Spleen (tissue), 11 donors: ENCODE results near the gene PEX7. TPM values are rescaled to one million over a fixed set of nuclear protein-coding genes. Genes with fewer than 3 reads are reported as not detected.

ENCODE experiments used
- DNase-seq: peaks from one replicate; pipeline ENCODE4 v3.0.0-alpha.2; 2020
- H3K27ac ChIP-seq, 8 donors: fragments of 200-600 bp; sonication (generic) in 7 of 8; 1 replicate in 4 of 8; 2 replicates in 4 of 8; pipeline versions ENCODE4 v1.5.0 to v1.8.0; 2016 to 2021; ENCODE audit warnings: inconsistent platforms in 4 of 8, mild to moderate bottlenecking in 4 of 8, moderate library complexity in 1 of 8
- H3K27me3 ChIP-seq, 7 donors: fragments of 200-600 bp; sonication (generic) in 6 of 7; replicated peaks in 1 of 7; 1 replicate in 4 of 7; 2 replicates in 3 of 7; pipeline versions ENCODE4 v1.5.0 to v1.8.0; 2016 to 2021; ENCODE audit warnings: inconsistent platforms in 3 of 7, mild to moderate bottlenecking in 1 of 7
- H3K36me3 ChIP-seq, 6 donors: fragments of 200-600 bp; sonication (generic) in 5 of 6; 1 replicate in 4 of 6; 2 replicates in 2 of 6; pipeline versions ENCODE4 v1.5.0 to v1.8.0; 2016 to 2021; ENCODE audit warnings: inconsistent platforms in 2 of 6
- H3K4me1 ChIP-seq, 6 donors: fragments of 200-600 bp; sonication (generic) in 5 of 6; 1 replicate in 3 of 6; 2 replicates in 3 of 6; pipeline versions ENCODE4 v1.5.0 to v1.8.0; 2016 to 2021; ENCODE audit warnings: inconsistent platforms in 3 of 6
- H3K4me3 ChIP-seq, 8 donors: fragments of 200-600 bp; sonication (generic) in 7 of 8; 1 replicate in 4 of 8; 2 replicates in 4 of 8; pipeline versions ENCODE4 v1.5.0 to v1.8.0; 2016 to 2021; ENCODE audit warnings: inconsistent platforms in 4 of 8, mild to moderate bottlenecking in 4 of 8, moderate library complexity in 2 of 8
- H3K9me3 ChIP-seq, 8 donors: fragments of 200-600 bp; sonication (generic) in 7 of 8; 1 replicate in 4 of 8; 2 replicates in 4 of 8; pipeline versions ENCODE4 v1.5.0 to v1.8.0; 2016 to 2021; ENCODE audit warnings: inconsistent platforms in 4 of 8
- CTCF ChIP-seq, 11 experiments: fragments of 200-600 bp in 7 of 11; fragments of 450-650 bp in 4 of 11; sonication (generic) in 4 of 11; IDR thresholded peaks in 8 of 11; conservative IDR thresholded peaks in 3 of 11; 1 replicate in 7 of 11; 2 replicates in 4 of 11; pipeline versions ENCODE4 v1.4.0 to v1.8.0; 2016 to 2021; ENCODE audit warnings: antibody characterized with exemption in 11 of 11, inconsistent platforms in 4 of 11, mild to moderate bottlenecking in 1 of 11
- POLR2A ChIP-seq, 3 donors: fragments of 450-650 bp; IDR thresholded peaks; one replicate each; pipeline ENCODE4 v1.5.1; 2017; ENCODE audit warnings: antibody characterized with exemption in 3 of 3, mild to moderate bottlenecking in 1 of 3
- POLR2AphosphoS5 ChIP-seq, 3 donors: sonication (generic); formaldehyde crosslinking; IDR thresholded peaks; one replicate each; pipeline ENCODE4 v1.5.1; 2017; ENCODE audit warnings: antibody characterized with exemption in 3 of 3
- WGBS, 5 donors: extraction: QIAGEN DNeasy Blood & Tissue Kit in 3 of 5; methylation state at CpG; one replicate each; pipeline versions ENCODE4 v1.1.5 to v1.1.7; 2013 to 2018; 5-methylcytosine and 5-hydroxymethylcytosine counted together
- intact Hi-C: fragments of 100-400 bp; cut with DNase I; formaldehyde crosslinking; loops from one replicate; pipeline ENCODE4 v1.15.0; 2023; ENCODE audit warnings: low total_unique reads
- polyA plus RNA-seq, 3 donors: library from polyadenylated mRNA; stranded (reverse); fragments of 200-250 nt; gene quantifications; one replicate each; pipeline ENCODE4 v1.2.1, GENCODE V29; 2013
- total RNA-seq, 7 donors: library from RNA; depleted of rRNA in 3 of 7; stranded (reverse); fragments of >200 nt in 3 of 7; fragmentation: NEBNext Ultra II Directional in 4 of 7; extraction: Animal tissue kit (Norgen Biotek cat#: 25700) in 4 of 7; gene quantifications; one replicate each; pipeline versions ENCODE4 v1.1.0 to v1.2.1, GENCODE V29; 2016 to 2021
- donor health status: healthy with polysubstance abuse.
- donor health status: DM: no; HTN: no; CAD: no; lungs with moderate emphysema.
- donor health status: DM: no; HTN: no; CAD: no.
- donor health status: Bipolar disorder and iron deficiency.
- donor health status: healthy.
- donor health status: DM: no; HTN: no; CAD: no.
- donor health status: DM: yes; HTN: yes; CAD: no.

Gene PEX7
- total and polyA plus RNA-seq, 10 donors: 2.2 to 6.4 (median 5.0) TPM

- Histone ChIP-seq H3K36me3 (peaks cover 0 to 16% (median under 1%) of the 10 kb centered on the region in 6 donors), H3K9me3 (no peaks in the 10 kb centered on the region), H3K27ac (no peak overlapping the region), H3K4me1 (peaks cover 31 to 45% (median 42%) of the 10 kb centered on the region in 6 donors), H3K4me3 (peak overlapping the region; percentile 40 to 74 (median 52)), H3K27me3 (peaks cover 11 to 70% (median 58%) of the 10 kb centered on the region in 7 donors)
- intact Hi-C loops: no loop called here
- 2 to 5% (median 3%) methylated on average over 35 to 37 of the region's 37 CpGs for WGBS, 5 donors
- no peak for DNase-seq
- TF ChIP-seq POLR2AphosphoS5 (IDR thresholded peaks at IDR 0.05): no peak
- no peak for TF ChIP-seq CTCF (IDR thresholded peaks at IDR 0.05 in 8 of 11, conservative IDR thresholded peaks at IDR 0.05 in 3 of 11)
- TF ChIP-seq POLR2A (IDR thresholded peaks at IDR 0.05): no peak
Observed at GRCh38 chr6:136920671-136921380, 98.4 kb downstream of the PEX7 start.

DNA sequence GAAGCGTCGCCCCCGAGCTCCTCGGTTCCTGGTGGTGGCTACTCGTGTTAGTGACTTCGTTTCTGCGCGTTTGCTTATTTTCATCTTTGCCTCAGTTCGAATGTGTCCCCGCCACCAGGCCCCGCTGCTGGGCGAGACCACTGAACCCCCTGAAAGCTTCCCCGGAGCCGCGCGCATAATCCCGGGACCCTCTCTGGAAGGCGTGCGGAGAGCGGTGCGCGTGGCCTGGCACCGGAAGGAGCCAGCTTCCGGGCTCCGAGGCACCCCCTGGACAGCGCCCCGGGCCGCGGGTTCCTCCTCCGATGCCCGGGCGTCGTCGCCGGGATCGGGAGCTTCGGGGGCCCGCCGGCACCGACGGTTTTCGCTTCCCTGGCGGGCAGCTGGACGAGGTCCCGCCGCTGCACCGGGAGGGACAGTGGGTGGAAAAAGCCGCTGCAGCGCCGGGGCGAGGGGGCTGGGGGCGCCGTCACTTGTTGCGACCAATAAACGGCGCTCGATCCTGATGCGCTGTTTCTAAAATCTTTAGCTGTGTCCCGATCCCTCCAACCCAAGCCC is 99.1 kb downstream of the PEX7 start:
- intact Hi-C loops: no loop called here
- Histone ChIP-seq H3K27me3 (peaks cover 11 to 73% (median 58%) of the 10 kb centered on the region in 7 donors), H3K4me3 (peak overlapping the region; percentile 40 to 74 (median 52)), H3K27ac (no peak overlapping the region), H3K4me1 (peaks cover 31 to 45% (median 42%) of the 10 kb centered on the region in 6 donors), H3K36me3 (peaks cover 0 to 11% (median 0%) of the 10 kb centered on the region in 6 donors), H3K9me3 (no peaks in the 10 kb centered on the region)
- WGBS, 5 donors: 1 to 7% (median 1%) methylated on average over 29 to 59 of the region's 59 CpGs
- DNase-seq: no peak
- TF ChIP-seq POLR2AphosphoS5 (IDR thresholded peaks at IDR 0.05) (peak in 1 of 3 donors; percentile 22), POLR2A (IDR thresholded peaks at IDR 0.05) (no peak), CTCF (IDR thresholded peaks at IDR 0.05 in 8 of 11, conservative IDR thresholded peaks at IDR 0.05 in 3 of 11) (no peak)

- Histone ChIP-seq H3K27me3 (peaks cover 11 to 73% (median 58%) of the 10 kb centered on the region in 7 donors), H3K27ac (no peak within 1 kb of the TSS), H3K4me1 (peaks cover 31 to 45% (median 42%) of the 10 kb centered on the region in 6 donors), H3K9me3 (no peaks in the 10 kb centered on the region), H3K36me3 (peaks cover 0 to 4% (median 0%) of the 10 kb centered on the region in 6 donors), H3K4me3 (peak within 1 kb of the TSS; percentile 40 to 74 (median 52))
- intact Hi-C loops: no loop called here
- TF ChIP-seq CTCF (IDR thresholded peaks at IDR 0.05 in 8 of 11, conservative IDR thresholded peaks at IDR 0.05 in 3 of 11) (no peak), POLR2AphosphoS5 (IDR thresholded peaks at IDR 0.05) (no peak), POLR2A (IDR thresholded peaks at IDR 0.05) (no peak)
- DNase-seq: peak; percentile 77
- 1 to 2% (median 1%) methylated on average over 31 to 86 of the region's 86 CpGs for WGBS, 5 donors
Observed at GRCh38 chr6:136921936-136922684, 99.7 kb downstream of the PEX7 start, which contains the start of gene SLC35D3. SLC35D3 (plus strand) TSS chr6:136922301; CDS start chr6:136922429, 128 bp downstream.
